Effector memory CD8-positive, alpha-beta T cell (primary cell): Measurements from ENCODE around the gene NCDN.

Experiments
- ATAC-seq: fragments of 150-1000 bp; cut with Tn5 transposase; replicated peaks from 2 replicates; pipeline ENCODE4 v1.10.0; 2021; ENCODE audit warnings: mild to moderate bottlenecking, moderate library complexity
- DNase-seq, 3 experiments: peaks; one replicate each; pipeline ENCODE4 v3.0.0; 2021
- H3K27ac Mint-ChIP-seq, 2 donors: one replicate each; pipeline ENCODE4 v1.8.0; 2022; ENCODE audit warnings: mild to moderate bottlenecking in 2 of 2, mixed read lengths in 2 of 2, moderate library complexity in 2 of 2
- H3K27me3 Mint-ChIP-seq, 2 donors: one replicate each; pipeline ENCODE4 v1.8.0; 2022; ENCODE audit warnings: mixed read lengths in 2 of 2
- H3K36me3 Mint-ChIP-seq: one replicate; pipeline ENCODE4 v1.8.0; 2022; ENCODE audit warnings: mild to moderate bottlenecking, moderate library complexity, mixed read lengths; ENCODE audit not compliant: insufficient read depth
- H3K4me1 Mint-ChIP-seq, 2 donors: one replicate each; pipeline ENCODE4 v1.8.0; 2022; ENCODE audit warnings: low read depth in 2 of 2, mixed read lengths in 2 of 2
- H3K4me3 Mint-ChIP-seq, 2 donors: one replicate each; pipeline ENCODE4 v1.8.0; 2022; ENCODE audit warnings: mild to moderate bottlenecking in 2 of 2, mixed read lengths in 2 of 2, moderate library complexity in 2 of 2
- H3K9me3 Mint-ChIP-seq, 2 donors: one replicate each; pipeline ENCODE4 v1.8.0; 2022; ENCODE audit warnings: mixed read lengths in 2 of 2

NCDN gene

GRCh38 chr1:35558374-35559316, 1.0 kb downstream of the NCDN start:
- ATAC-seq (no peak), DNase-seq (peak in 1 of 3 experiments; percentile 27)
- peak overlapping the region; percentile 97 to 99 for H3K27ac Mint-ChIP-seq
- H3K4me3 Mint-ChIP-seq = peak overlapping the region; percentile 99
- H3K9me3 Mint-ChIP-seq = no peaks in the 10 kb centered on the region
- H3K27me3 Mint-ChIP-seq = no peaks in the 10 kb centered on the region
- peaks cover 44 to 48% of the 10 kb centered on the region in 2 donors for H3K4me1 Mint-ChIP-seq
- H3K36me3 Mint-ChIP-seq = peaks cover 20% of the 10 kb centered on the region

GRCh38 chr1:35559317-35559944, 1.8 kb downstream of the NCDN start:
- Mint-ChIP-seq H3K4me1 (peaks cover 47 to 49% of the 10 kb centered on the region in 2 donors), H3K4me3 (peak overlapping the region; percentile 1 to 33), H3K27me3 (no peaks in the 10 kb centered on the region), H3K36me3 (peaks cover 15% of the 10 kb centered on the region), H3K27ac (peak overlapping the region; percentile 80 to 99), H3K9me3 (no peaks in the 10 kb centered on the region)
- ATAC-seq (peak; percentile 26), DNase-seq (peak in 1 of 3 experiments; percentile 30)

GRCh38 chr1:35560256-35561225, 2.9 kb downstream of the NCDN start:
- Mint-ChIP-seq H3K9me3 (no peaks in the 10 kb centered on the region), H3K27me3 (no peaks in the 10 kb centered on the region), H3K36me3 (peaks cover 15% of the 10 kb centered on the region), H3K4me1 (peaks cover 43 to 44% of the 10 kb centered on the region in 2 donors), H3K27ac (peak overlapping the region; percentile 80 to 99), H3K4me3 (no peak overlapping the region)
- no peak for ATAC-seq
- no peak for DNase-seq

- H3K36me3 Mint-ChIP-seq = peaks cover 18% of the 10 kb centered on the region
- no peak for ATAC-seq
- no peaks in the 10 kb centered on the region for H3K27me3 Mint-ChIP-seq
- no peak for DNase-seq
- no peak overlapping the region for H3K4me3 Mint-ChIP-seq
- peaks cover 34 to 35% of the 10 kb centered on the region in 2 donors for H3K4me1 Mint-ChIP-seq
- peak overlapping the region; percentile 10 to 28 for H3K27ac Mint-ChIP-seq
- no peaks in the 10 kb centered on the region for H3K9me3 Mint-ChIP-seq
Observed at GRCh38 chr1:35561297-35561971, 3.8 kb downstream of the NCDN start.

GRCh38 chr1:35561972-35562680, 4.5 kb downstream of the NCDN start:
- H3K9me3 Mint-ChIP-seq = no peaks in the 10 kb centered on the region
- H3K27ac Mint-ChIP-seq = peak overlapping the region; percentile 32 to 71
- H3K4me1 Mint-ChIP-seq = peaks cover 31 to 36% of the 10 kb centered on the region in 2 donors
- H3K36me3 Mint-ChIP-seq = peaks cover 14% of the 10 kb centered on the region
- ATAC-seq = no peak
- DNase-seq = no peak
- H3K27me3 Mint-ChIP-seq = no peaks in the 10 kb centered on the region
- H3K4me3 Mint-ChIP-seq = no peak overlapping the region

GRCh38 chr1:35563166-35563565, 5.6 kb downstream of the NCDN start:
- Mint-ChIP-seq H3K36me3 (peaks cover 4% of the 10 kb centered on the region), H3K4me1 (peaks cover 26 to 33% of the 10 kb centered on the region in 2 donors), H3K27me3 (no peaks in the 10 kb centered on the region), H3K4me3 (no peak overlapping the region), H3K9me3 (no peaks in the 10 kb centered on the region), H3K27ac (peak overlapping the region; percentile 32 to 71)
- no peak for ATAC-seq
- DNase-seq = no peak

- Mint-ChIP-seq H3K4me3 (no peak overlapping the region), H3K27ac (peak overlapping the region in 1 of 2 donors; percentile 8), H3K4me1 (peaks cover 29 to 33% of the 10 kb centered on the region in 2 donors), H3K9me3 (no peaks in the 10 kb centered on the region), H3K36me3 (peaks cover 3% of the 10 kb centered on the region), H3K27me3 (no peaks in the 10 kb centered on the region)
- ATAC-seq (peak; percentile 78), DNase-seq (peak; percentile 75 to 83 (median 80))
Observed at GRCh38 chr1:35564037-35564883, 6.7 kb downstream of the NCDN start.

- no peak overlapping the region for H3K4me3 Mint-ChIP-seq
- H3K4me1 Mint-ChIP-seq = peaks cover 23 to 34% of the 10 kb centered on the region in 2 donors
- DNase-seq = no peak
- H3K36me3 Mint-ChIP-seq = peaks cover 3% of the 10 kb centered on the region
- H3K9me3 Mint-ChIP-seq = no peaks in the 10 kb centered on the region
- H3K27me3 Mint-ChIP-seq = no peaks in the 10 kb centered on the region
- peak overlapping the region in 1 of 2 donors; percentile 8 for H3K27ac Mint-ChIP-seq
- no peak for ATAC-seq
Observed at GRCh38 chr1:35564884-35565741, 7.5 kb downstream of the NCDN start.

GRCh38 chr1:35565742-35566133, 8.1 kb downstream of the NCDN start:
- H3K4me3 Mint-ChIP-seq = no peak overlapping the region
- DNase-seq (no peak), ATAC-seq (no peak)
- no peak overlapping the region for H3K27ac Mint-ChIP-seq
- no peaks in the 10 kb centered on the region for H3K9me3 Mint-ChIP-seq
- peaks cover 3% of the 10 kb centered on the region for H3K36me3 Mint-ChIP-seq
- H3K4me1 Mint-ChIP-seq = peaks cover 23 to 34% of the 10 kb centered on the region in 2 donors
- no peaks in the 10 kb centered on the region for H3K27me3 Mint-ChIP-seq

- H3K27me3 Mint-ChIP-seq = no peaks in the 10 kb centered on the region
- H3K4me1 Mint-ChIP-seq = peaks cover 14 to 27% of the 10 kb centered on the region in 2 donors
- no peaks in the 10 kb centered on the region for H3K9me3 Mint-ChIP-seq
- DNase-seq = no peak
- no peak overlapping the region for H3K4me3 Mint-ChIP-seq
- no peak overlapping the region for H3K27ac Mint-ChIP-seq
- no peak for ATAC-seq
- peaks cover 3% of the 10 kb centered on the region for H3K36me3 Mint-ChIP-seq
Observed at GRCh38 chr1:35567947-35568558, 10.5 kb downstream of the NCDN start.
